HepG2 (cell line): Measurements from ENCODE around the gene NFKBIA. TPM values are rescaled to one million over a fixed set of nuclear protein-coding genes. Genes with fewer than 3 reads are reported as not detected.

Experiments
- AKAP8 ChIP-seq: sonication (generic); formaldehyde crosslinking; IDR thresholded peaks from 2 replicates; pipeline ENCODE4 v1.5.1; 2020; ENCODE audit warnings: mild to moderate bottlenecking, missing genetic modification reagents
- CHD4 ChIP-seq: fragments of 200-600 bp; sonication (generic); IDR thresholded peaks from 2 replicates; pipeline ENCODE4 v1.7.0; 2017; ENCODE audit warnings: mild to moderate bottlenecking, low read length, borderline replicate concordance
- EP300 ChIP-seq, 3 experiments: sonication (generic) in 1 of 3; formaldehyde crosslinking in 1 of 3; IDR thresholded peaks; 2 replicates each; pipeline versions ENCODE4 v1.5.1 to v1.6.1; 2011 to 2020; ENCODE audit warnings: low read depth in 2 of 3, low read length in 2 of 3, borderline replicate concordance in 1 of 3, improper control_type of control experiment in 1 of 3, mild to moderate bottlenecking in 1 of 3, missing genetic modification reagents in 1 of 3, moderate library complexity in 1 of 3
- FIP1L1 ChIP-seq: fragments of 200-400 bp; formaldehyde crosslinking; IDR thresholded peaks from 2 replicates; pipeline ENCODE4 v1.6.1; 2018; ENCODE audit warnings: low read depth, mild to moderate bottlenecking, low read length, moderate library complexity, borderline replicate concordance; ENCODE audit not compliant: insufficient read depth
- HES4 ChIP-seq: sonication (generic); formaldehyde crosslinking; IDR thresholded peaks from 2 replicates; pipeline ENCODE4 v1.9.0; 2021; ENCODE audit warnings: mild to moderate bottlenecking, missing genetic modification reagents, borderline replicate concordance
- HNRNPK ChIP-seq: fragments of 200-400 bp; formaldehyde crosslinking; IDR thresholded peaks from 2 replicates; pipeline ENCODE4 v1.6.1; 2018; ENCODE audit warnings: low read length, low read depth, moderate library complexity, mild to moderate bottlenecking; ENCODE audit not compliant: poor library complexity, severe bottlenecking
- NFKBIZ ChIP-seq: IDR thresholded peaks from 2 replicates; pipeline ENCODE4 v1.6.1; 2018; ENCODE audit warnings: missing genetic modification reagents, missing compliant biosample characterization
- PITX1 ChIP-seq: sonication (generic); formaldehyde crosslinking; IDR thresholded peaks from 2 replicates; pipeline ENCODE4 v1.5.1; 2020; ENCODE audit warnings: mild to moderate bottlenecking, missing genetic modification reagents
- RBM22 ChIP-seq: fragments of 200-400 bp; formaldehyde crosslinking; optimal IDR thresholded peaks from 2 replicates; pipeline ENCODE3; 2017; ENCODE audit warnings: mild to moderate bottlenecking, low read length, moderate library complexity
- REPIN1 ChIP-seq: sonication (generic); formaldehyde crosslinking; IDR thresholded peaks from 2 replicates; pipeline ENCODE4 v1.8.0; 2022; ENCODE audit warnings: missing genetic modification reagents, low read depth, mild to moderate bottlenecking, borderline replicate concordance
- SNAPC5 ChIP-seq: sonication (generic); formaldehyde crosslinking; IDR thresholded peaks from 2 replicates; pipeline ENCODE4 v1.8.1; 2023; ENCODE audit warnings: mild to moderate bottlenecking, missing genetic modification reagents, borderline replicate concordance
- TCF12 ChIP-seq, 2 experiments: fragments of 450-650 bp in 1 of 2; sonication (generic) in 1 of 2; formaldehyde crosslinking in 1 of 2; IDR thresholded peaks; 2 replicates each; pipeline versions ENCODE4 v1.6.1 to v1.8.0; 2017 to 2022; ENCODE audit warnings: antibody characterized with exemption in 1 of 2, mild to moderate bottlenecking in 1 of 2, missing genetic modification reagents in 1 of 2, moderate library complexity in 1 of 2
- ZBTB20 ChIP-seq: sonication (generic); formaldehyde crosslinking; IDR thresholded peaks from 2 replicates; pipeline ENCODE4 v1.8.1; 2023; ENCODE audit warnings: missing genetic modification reagents, low read depth, mild to moderate bottlenecking, borderline replicate concordance
- ZBTB38 ChIP-seq: sonication (generic); formaldehyde crosslinking; IDR thresholded peaks from 2 replicates; pipeline ENCODE4 v1.5.1; 2020; ENCODE audit warnings: mild to moderate bottlenecking, missing genetic modification reagents
- ZMAT5 ChIP-seq: sonication (generic); formaldehyde crosslinking; IDR thresholded peaks from 2 replicates; pipeline ENCODE4 v1.5.0; 2020; ENCODE audit warnings: mild to moderate bottlenecking, low read depth, missing genetic modification reagents, borderline replicate concordance
- ZNF30 ChIP-seq: sonication (generic); formaldehyde crosslinking; IDR thresholded peaks from 2 replicates; pipeline ENCODE4 v1.5.0; 2020; ENCODE audit warnings: mild to moderate bottlenecking, missing genetic modification reagents
- ZNF672 ChIP-seq: sonication (generic); formaldehyde crosslinking; IDR thresholded peaks from 2 replicates; pipeline ENCODE4 v1.8.1; 2022; ENCODE audit warnings: missing genetic modification reagents
- ZNF7 ChIP-seq: IDR thresholded peaks from 2 replicates; pipeline ENCODE4 v1.6.1; 2016; ENCODE audit warnings: missing biosample characterization, missing genetic modification reagents
- ZNF747 ChIP-seq: sonication (generic); formaldehyde crosslinking; IDR thresholded peaks from 2 replicates; pipeline ENCODE4 v1.8.1; 2023; ENCODE audit warnings: missing genetic modification reagents, mild to moderate bottlenecking, borderline replicate concordance
- polyA plus RNA-seq, 8 experiments: library from polyadenylated mRNA; depleted of rRNA in 3 of 8; stranded (reverse) in 7 of 8; unstranded in 1 of 8; fragments of >200 nt; fragmentation: Illumina TruSeq in 4 of 8; extraction: Trizol in 4 of 8; gene quantifications; 2 replicates each; pipeline versions ENCODE4 v1.2.1 to v1.2.3, GENCODE V29; 2011 to 2016; ENCODE audit warnings: low read depth in 4 of 8, missing spikeins in 1 of 8, mixed read lengths in 1 of 8; ENCODE audit not compliant: insufficient read depth in 1 of 8
- total RNA-seq, 5 experiments: library from RNA; depleted of rRNA; stranded (reverse); fragments of >200 nt; fragmentation: Illumina TruSeq; extraction: Trizol; gene quantifications; 2 replicates each; pipeline ENCODE4 v1.2.3, GENCODE V29; 2016; ENCODE audit warnings: low read depth in 1 of 5
- TF ChIP-seq, protein P1 (sequence below): sonication (generic); formaldehyde crosslinking; conservative IDR thresholded peaks from 2 replicates; pipeline ENCODE4 v1.8.0; 2022; ENCODE audit warnings: mild to moderate bottlenecking, moderate library complexity, missing genetic modification reagents
- TF ChIP-seq, protein P2 (sequence below): IDR thresholded peaks from 2 replicates; pipeline ENCODE4 v1.6.1; 2016; ENCODE audit warnings: missing compliant biosample characterization, missing genetic modification reagents, borderline replicate concordance
- TF ChIP-seq, protein P3 (sequence below), 2 experiments: sonication (generic) in 1 of 2; formaldehyde crosslinking in 1 of 2; IDR thresholded peaks; 2 replicates each; pipeline versions ENCODE4 v1.4.0 to v1.6.1; 2018 to 2020; ENCODE audit warnings: missing genetic modification reagents in 2 of 2, borderline replicate concordance in 1 of 2, low read depth in 1 of 2, mild to moderate bottlenecking in 1 of 2, missing biosample characterization in 1 of 2

The NFKBIA gene
- total and polyA plus RNA-seq, 2 of the 13 experiments (the other 11 are each of a cell fraction or from before 2014, with no cell fraction given) = 197 to 319 TPM

DNA sequence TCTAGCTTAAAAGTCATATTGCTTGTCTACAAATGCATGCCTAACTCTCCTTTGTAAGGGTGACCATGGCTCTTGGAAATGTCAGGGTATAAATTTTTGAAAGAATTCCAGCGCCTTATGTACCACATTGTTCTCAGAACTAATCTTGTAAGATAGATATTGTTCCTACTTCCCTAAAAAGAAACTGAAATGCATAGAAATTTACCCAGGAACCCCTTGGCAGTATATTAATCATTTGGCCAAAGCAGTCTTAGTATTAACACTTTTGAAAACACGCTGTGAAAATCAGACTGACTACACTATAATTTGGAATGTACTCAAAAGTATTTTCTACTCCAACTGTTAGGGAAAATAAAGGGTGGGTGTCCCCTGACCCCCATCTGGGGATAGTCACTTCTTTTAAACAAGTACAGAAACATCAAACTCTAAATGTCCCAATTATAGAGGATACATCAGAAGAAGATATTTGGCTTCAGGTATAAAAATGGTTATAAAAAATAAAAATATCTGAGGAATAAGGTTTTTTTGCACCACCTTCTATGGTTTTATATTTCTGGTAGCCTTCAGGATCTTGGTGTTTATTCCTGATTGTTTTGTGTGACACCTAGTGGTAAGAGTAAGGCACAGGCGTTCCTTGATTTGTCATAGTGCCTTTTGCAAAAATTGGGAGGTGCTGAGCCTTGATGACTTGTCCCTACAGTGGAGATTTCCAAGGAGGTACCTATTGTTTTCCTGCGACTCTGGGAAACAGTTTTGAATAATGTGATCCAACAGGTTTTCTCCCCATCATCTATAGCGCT, 2.2 kb upstream of the NFKBIA start (continued):
- TF ChIP-seq, protein P1, sequence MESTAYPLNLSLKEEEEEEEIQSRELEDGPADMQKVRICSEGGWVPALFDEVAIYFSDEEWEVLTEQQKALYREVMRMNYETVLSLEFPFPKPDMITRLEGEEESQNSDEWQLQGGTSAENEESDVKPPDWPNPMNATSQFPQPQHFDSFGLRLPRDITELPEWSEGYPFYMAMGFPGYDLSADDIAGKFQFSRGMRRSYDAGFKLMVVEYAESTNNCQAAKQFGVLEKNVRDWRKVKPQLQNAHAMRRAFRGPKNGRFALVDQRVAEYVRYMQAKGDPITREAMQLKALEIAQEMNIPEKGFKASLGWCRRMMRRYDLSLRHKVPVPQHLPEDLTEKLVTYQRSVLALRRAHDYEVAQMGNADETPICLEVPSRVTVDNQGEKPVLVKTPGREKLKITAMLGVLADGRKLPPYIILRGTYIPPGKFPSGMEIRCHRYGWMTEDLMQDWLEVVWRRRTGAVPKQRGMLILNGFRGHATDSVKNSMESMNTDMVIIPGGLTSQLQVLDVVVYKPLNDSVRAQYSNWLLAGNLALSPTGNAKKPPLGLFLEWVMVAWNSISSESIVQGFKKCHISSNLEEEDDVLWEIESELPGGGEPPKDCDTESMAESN (CRISPR knock-in tag) = no peak
- TF ChIP-seq ZNF30 (CRISPR knock-in tag) = no peak
- TF ChIP-seq ZMAT5 (CRISPR knock-in tag) = no peak
- no peak for TF ChIP-seq FIP1L1
- no peak for TF ChIP-seq PITX1 (CRISPR knock-in tag)
- no peak for TF ChIP-seq CHD4
- no peak for TF ChIP-seq EP300 (IDR thresholded peaks at IDR 0.05; ENCODE audit: low read depth in 2 of 2, low read length in 2 of 2)
- TF ChIP-seq EP300 (CRISPR knock-in tag; IDR thresholded peaks at IDR 0.05; ENCODE audit: borderline replicate concordance) = no peak
- TF ChIP-seq ZNF747 = no peak
- TF ChIP-seq TCF12 (IDR thresholded peaks at IDR 0.05) = no peak
- no peak for TF ChIP-seq TCF12 (CRISPR knock-in tag; IDR thresholded peaks at IDR 0.05)
- no peak for TF ChIP-seq RBM22
- TF ChIP-seq, protein P2, sequence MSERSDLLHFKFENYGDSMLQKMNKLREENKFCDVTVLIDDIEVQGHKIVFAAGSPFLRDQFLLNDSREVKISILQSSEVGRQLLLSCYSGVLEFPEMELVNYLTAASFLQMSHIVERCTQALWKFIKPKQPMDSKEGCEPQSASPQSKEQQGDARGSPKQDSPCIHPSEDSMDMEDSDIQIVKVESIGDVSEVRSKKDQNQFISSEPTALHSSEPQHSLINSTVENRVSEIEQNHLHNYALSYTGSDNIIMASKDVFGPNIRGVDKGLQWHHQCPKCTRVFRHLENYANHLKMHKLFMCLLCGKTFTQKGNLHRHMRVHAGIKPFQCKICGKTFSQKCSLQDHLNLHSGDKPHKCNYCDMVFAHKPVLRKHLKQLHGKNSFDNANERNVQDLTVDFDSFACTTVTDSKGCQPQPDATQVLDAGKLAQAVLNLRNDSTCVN (CRISPR knock-in tag) = no peak
- TF ChIP-seq, protein P3, sequence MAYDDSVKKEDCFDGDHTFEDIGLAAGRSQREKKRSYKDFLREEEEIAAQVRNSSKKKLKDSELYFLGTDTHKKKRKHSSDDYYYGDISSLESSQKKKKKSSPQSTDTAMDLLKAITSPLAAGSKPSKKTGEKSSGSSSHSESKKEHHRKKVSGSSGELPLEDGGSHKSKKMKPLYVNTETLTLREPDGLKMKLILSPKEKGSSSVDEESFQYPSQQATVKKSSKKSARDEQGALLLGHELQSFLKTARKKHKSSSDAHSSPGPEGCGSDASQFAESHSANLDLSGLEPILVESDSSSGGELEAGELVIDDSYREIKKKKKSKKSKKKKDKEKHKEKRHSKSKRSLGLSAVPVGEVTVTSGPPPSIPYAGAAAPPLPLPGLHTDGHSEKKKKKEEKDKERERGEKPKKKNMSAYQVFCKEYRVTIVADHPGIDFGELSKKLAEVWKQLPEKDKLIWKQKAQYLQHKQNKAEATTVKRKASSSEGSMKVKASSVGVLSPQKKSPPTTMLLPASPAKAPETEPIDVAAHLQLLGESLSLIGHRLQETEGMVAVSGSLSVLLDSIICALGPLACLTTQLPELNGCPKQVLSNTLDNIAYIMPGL (CRISPR knock-in tag; IDR thresholded peaks at IDR 0.05; ENCODE audit: borderline replicate concordance in 1 of 2, low read depth in 1 of 2) = peak; percentile 80 to 87; a peak in 3 of 4 replicates
- no peak for TF ChIP-seq ZBTB38
- TF ChIP-seq ZBTB20 (CRISPR knock-in tag) = peak; percentile 46; the same call in 1 of the 2 replicates
- TF ChIP-seq SNAPC5 (CRISPR knock-in tag) = no peak
- TF ChIP-seq HES4 (CRISPR knock-in tag) = no peak
- no peak for TF ChIP-seq ZNF7 (CRISPR knock-in tag)
- no peak for TF ChIP-seq AKAP8 (CRISPR knock-in tag)
- no peak for TF ChIP-seq REPIN1 (CRISPR knock-in tag)
- 0 out of 2 replicates have a peak, but pooled peaks have one; percentile 18 for TF ChIP-seq NFKBIZ
- no peak for TF ChIP-seq ZNF672
- TF ChIP-seq HNRNPK = no peak
